Stimulated activated naive CD4-positive, alpha-beta T cell (primary cell): ENCODE results near the gene CTDSP2.
"Not testable (repeated sequence)": the region's sequence is repeated elsewhere in the genome, so short reads cannot be mapped to it uniquely, and the experiment has no call there.

ENCODE experiments used
- DNase-seq, 6 experiments: peaks; one replicate each; lab custom pipeline; 2025; lab: John Stamatoyannopoulos, UW

The CTDSP2 gene

GRCh38 chr12:57835366-57836288, 10.9 kb downstream of the CTDSP2 start:
- DNase-seq: no peak

GRCh38 chr12:57834086-57834876, 12.2 kb downstream of the CTDSP2 start:
- DNase-seq: no peak

GRCh38 chr12:57833672-57834071, 12.9 kb downstream of the CTDSP2 start:
- no peak for DNase-seq

- no peak for DNase-seq
Observed at GRCh38 chr12:57832966-57833365, 13.6 kb downstream of the CTDSP2 start.

GRCh38 chr12:57830393-57830792, 16.1 kb downstream of the CTDSP2 start:
- no peak for DNase-seq

GRCh38 chr12:57829025-57829777, 17.3 kb downstream of the CTDSP2 start:
- no peak for DNase-seq

GRCh38 chr12:57826966-57827365, 19.6 kb downstream of the CTDSP2 start:
- DNase-seq: no peak

GRCh38 chr12:57826400-57826799, 20.1 kb downstream of the CTDSP2 start:
- no peak for DNase-seq

GRCh38 chr12:57825451-57825850, 21.1 kb downstream of the CTDSP2 start:
- no peak for DNase-seq

GRCh38 chr12:57823908-57824640, 22.5 kb downstream of the CTDSP2 start:
- no peak for DNase-seq

GRCh38 chr12:57823131-57823907, 23.2 kb downstream of the CTDSP2 start:
- DNase-seq: no peak

GRCh38 chr12:57822392-57823130, 24.0 kb downstream of the CTDSP2 start:
- no peak for DNase-seq

GRCh38 chr12:57821474-57822214, 24.9 kb downstream of the CTDSP2 start:
- DNase-seq: no peak

- DNase-seq: not testable (repeated sequence)
Observed at GRCh38 chr12:57821015-57821414, 25.5 kb downstream of the CTDSP2 start.

GRCh38 chr12:57820119-57820518, 26.4 kb downstream of the CTDSP2 start:
- DNase-seq: not testable (repeated sequence)

- DNase-seq: not testable (repeated sequence)
Observed at GRCh38 chr12:57817990-57818331, 28.6 kb downstream of the CTDSP2 start.

- no peak for DNase-seq
Observed at GRCh38 chr12:57817261-57817989, 29.1 kb downstream of the CTDSP2 start.

GRCh38 chr12:57816855-57817151, 29.7 kb downstream of the CTDSP2 start:
- no peak for DNase-seq
